Glomerular endothelial cell (primary cell): ENCODE data around the gene SOCS4. TPM values are rescaled to one million over a fixed set of nuclear protein-coding genes. Genes with fewer than 3 reads are reported as not detected.
"Not testable (repeated sequence)": the region's sequence is repeated elsewhere in the genome, so short reads cannot be mapped to it uniquely, and the experiment has no call there.

ENCODE experiments used
- DNase-seq: peaks from one replicate; pipeline ENCODE4 v3.0.0-alpha.2; 2011; ENCODE audit warnings: low read depth, low spot score; ENCODE audit errors: extremely low read depth
- total RNA-seq: library from RNA; depleted of rRNA; stranded (reverse); fragments of >200 nt; gene quantifications from 2 replicates; pipeline ENCODE4 v1.2.3, GENCODE V29; 2015

SOCS4 gene
- 13.7 and 16.3 TPM in 2 replicates for total RNA-seq

GRCh38 chr14:55026793-55027561 lies at the start of gene SOCS4, which contains the start of gene WDHD1:
Gene SOCS4, plus strand, starts transcription at chr14:55027236. Its CDS starts 15,806 bp downstream, at chr14:55043042.
Gene WDHD1, minus strand, starts transcription at chr14:55027099. Its CDS starts 312 bp downstream, at chr14:55026787.
- DNase-seq, result no peak

GRCh38 chr14:54979039-54979438 lies 48.0 kb upstream of the SOCS4 start:
- no peak for DNase-seq

- DNase-seq, result no peak
Measured at GRCh38 chr14:54981698-54982097, 45.3 kb upstream of the SOCS4 start.

GRCh38 chr14:54985156-54985555 lies 41.9 kb upstream of the SOCS4 start:
- DNase-seq, result no peak

- no peak for DNase-seq
Measured at GRCh38 chr14:55000381-55000780, 26.7 kb upstream of the SOCS4 start.

GRCh38 chr14:55005071-55005470 lies 22.0 kb upstream of the SOCS4 start:
- DNase-seq, result no peak

- no peak for DNase-seq
Measured at GRCh38 chr14:55015006-55015405, 12.0 kb upstream of the SOCS4 start.

- no peak for DNase-seq
Measured at GRCh38 chr14:55019968-55020554, 7.0 kb upstream of the SOCS4 start.

GRCh38 chr14:55024365-55024764 lies 2.7 kb upstream of the SOCS4 start:
- not testable (repeated sequence) for DNase-seq

- DNase-seq, result no peak
Measured at GRCh38 chr14:55025948-55026347, 1.1 kb upstream of the SOCS4 start.

- DNase-seq, result no peak
Measured at GRCh38 chr14:55026441-55026792, 619 bp upstream of the SOCS4 start.

- no peak for DNase-seq
Measured at GRCh38 chr14:55028066-55028465, 1.0 kb downstream of the SOCS4 start.

GRCh38 chr14:55028476-55028875 lies 1.4 kb downstream of the SOCS4 start:
- no peak for DNase-seq

- DNase-seq, result no peak
Measured at GRCh38 chr14:55031190-55031589, 4.2 kb downstream of the SOCS4 start.

GRCh38 chr14:55037995-55038394 lies 11.0 kb downstream of the SOCS4 start:
- not testable (repeated sequence) for DNase-seq

GRCh38 chr14:55038708-55039107 lies 11.7 kb downstream of the SOCS4 start:
- DNase-seq, result no peak

GRCh38 chr14:55043528-55043927 lies 16.5 kb downstream of the SOCS4 start:
- DNase-seq, result no peak

GRCh38 chr14:55045087-55045486 lies 18.1 kb downstream of the SOCS4 start:
- no peak for DNase-seq

- DNase-seq, result no peak
Measured at GRCh38 chr14:55047301-55048053, 20.4 kb downstream of the SOCS4 start.

GRCh38 chr14:55048900-55049436 lies 21.9 kb downstream of the SOCS4 start:
- DNase-seq, result no peak

- DNase-seq, result no peak
Measured at GRCh38 chr14:55051165-55051422, 24.1 kb downstream of the SOCS4 start.
